ENCODE results near the gene PSMD5. TPM values are rescaled to one million over a fixed set of nuclear protein-coding genes. Genes with fewer than 3 reads are reported as not detected.
A peak's percentile ranks its signal among the peaks of the same experiment; 100 is the strongest.
"Not testable (repeated sequence)": the region's sequence is repeated elsewhere in the genome, so short reads cannot be mapped to it uniquely, and the experiment has no call there.

The PSMD5 gene
- total RNA-seq, 4 donors from 2014 or later: 30.7 to 57.5 (median 36.2) TPM

GRCh38 chr9:120818595-120818994 lies 24.1 kb downstream of the PSMD5 start:
- ATAC-seq (ENCODE audit: low FRiP score): no peak
- DNase-seq (ENCODE audit: low spot score): no peak
- no peak for TF ChIP-seq CTCF (IDR thresholded peaks at IDR 0.05)

GRCh38 chr9:120815075-120815474 lies 27.6 kb downstream of the PSMD5 start:
- TF ChIP-seq CTCF (IDR thresholded peaks at IDR 0.05): no peak
- DNase-seq (ENCODE audit: low spot score): no peak
- ATAC-seq (ENCODE audit: low FRiP score): no peak

GRCh38 chr9:120808931-120809330 lies 33.8 kb downstream of the PSMD5 start:
- TF ChIP-seq CTCF (IDR thresholded peaks at IDR 0.05): no peak
- DNase-seq (ENCODE audit: low spot score) (no peak), ATAC-seq (ENCODE audit: low FRiP score) (no peak)

- TF ChIP-seq CTCF (IDR thresholded peaks at IDR 0.05): no peak
- no peak for ATAC-seq (ENCODE audit: low FRiP score)
These were observed 34.9 kb downstream of the PSMD5 start for GRCh38 chr9:120807607-120808379.

GRCh38 chr9:120804784-120805363 lies 37.8 kb downstream of the PSMD5 start:
- not testable (repeated sequence) for ATAC-seq (ENCODE audit: low FRiP score); DNase-seq (ENCODE audit: low spot score)

More at GRCh38 chr9:120807607-120808379, 34.9 kb downstream of the PSMD5 start:
- no peak for DNase-seq (ENCODE audit: low spot score)

GRCh38 chr9:120801441-120801840 lies 41.3 kb downstream of the PSMD5 start:
- DNase-seq (ENCODE audit: low spot score): no peak
- ATAC-seq (ENCODE audit: low FRiP score): no peak
- TF ChIP-seq CTCF (IDR thresholded peaks at IDR 0.05): no peak

GRCh38 chr9:120792898-120793765 lies 49.6 kb downstream of the PSMD5 start, which contains the start of gene FBXW2:
FBXW2 (minus strand) TSS chr9:120793416; CDS start chr9:120788258, 5,158 bp downstream.
- TF ChIP-seq CTCF (IDR thresholded peaks at IDR 0.05): no peak
- peak; percentile 66 for DNase-seq (ENCODE audit: low spot score)
- peak; percentile 100 for ATAC-seq (ENCODE audit: low FRiP score)
